Keratinocyte (primary cell): Measurements from ENCODE around the gene RTN4R. TPM values are rescaled to one million over a fixed set of nuclear protein-coding genes. Genes with fewer than 3 reads are reported as not detected.

Experiments
- DNase-seq: peaks from one replicate; pipeline ENCODE4 v3.0.0-alpha.2; 2011; ENCODE audit warnings: low read depth, missing footprints, low spot score
- FAIRE-seq: peaks from 2 replicates; lab custom pipeline; 2011; peaks lifted over from hg19 to GRCh38; lab: Jason Lieb, UNC
- H2AFZ ChIP-seq: 2 replicates; pipeline ENCODE4 v1.6.0; 2012; ENCODE audit warnings: low read length, control low read depth, inconsistent platforms; ENCODE audit not compliant: control insufficient read depth
- H3K27ac ChIP-seq: 2 replicates; pipeline ENCODE4 v1.5.1; 2011; ENCODE audit warnings: low read length; ENCODE audit not compliant: control insufficient read depth, insufficient read depth
- H3K27me3 ChIP-seq: 3 replicates; pipeline ENCODE4 v1.6.0; 2011; ENCODE audit warnings: low read length; ENCODE audit not compliant: control insufficient read depth, insufficient read depth; ENCODE audit errors: extremely low read depth
- H3K36me3 ChIP-seq, 2 experiments: 2 replicates in 1 of 2; 3 replicates in 1 of 2; pipeline ENCODE4 v1.5.1; 2011; ENCODE audit warnings: low read length in 2 of 2, mild to moderate bottlenecking in 1 of 2; ENCODE audit not compliant: control insufficient read depth in 2 of 2, insufficient read depth in 2 of 2; ENCODE audit errors: extremely low read depth in 1 of 2
- H3K4me1 ChIP-seq: 3 replicates; pipeline ENCODE4 v1.5.1; 2011; ENCODE audit warnings: low read length; ENCODE audit not compliant: control insufficient read depth, insufficient read depth; ENCODE audit errors: extremely low read depth
- H3K4me2 ChIP-seq: 3 replicates; pipeline ENCODE4 v1.6.0; 2011; ENCODE audit warnings: low read depth, low read length; ENCODE audit not compliant: control insufficient read depth, insufficient read depth; ENCODE audit errors: extremely low read depth
- H3K4me3 ChIP-seq, 3 experiments: fragments of 200-600 bp in 1 of 3; sonication (generic) in 1 of 3; 2 replicates in 2 of 3; 3 replicates in 1 of 3; pipeline ENCODE4 v1.5.1; 2011 to 2016; ENCODE audit warnings: low read length in 3 of 3, mild to moderate bottlenecking in 3 of 3, control low read depth in 2 of 3, inconsistent platforms in 1 of 3, low read depth in 1 of 3, mixed read lengths in 1 of 3, mixed run types in 1 of 3, moderate library complexity in 1 of 3; ENCODE audit not compliant: control insufficient read depth in 2 of 3, insufficient read depth in 2 of 3; ENCODE audit errors: extremely low read depth in 1 of 3
- H3K79me2 ChIP-seq: 2 replicates; pipeline ENCODE4 v1.6.0; 2012; ENCODE audit warnings: low read length; ENCODE audit not compliant: control insufficient read depth, insufficient read depth
- H3K9ac ChIP-seq: 3 replicates; pipeline ENCODE4 v1.6.0; 2011; ENCODE audit warnings: low read length; ENCODE audit not compliant: control insufficient read depth, insufficient read depth; ENCODE audit errors: extremely low read depth
- H3K9me1 ChIP-seq: 3 replicates; pipeline ENCODE4 v1.6.0; 2011; ENCODE audit warnings: low read length; ENCODE audit not compliant: control insufficient read depth, insufficient read depth; ENCODE audit errors: extremely low read depth
- H3K9me3 ChIP-seq: 2 replicates; pipeline ENCODE4 v1.5.1; 2012; ENCODE audit warnings: low read depth, low read length; ENCODE audit not compliant: control insufficient read depth
- H4K20me1 ChIP-seq: 3 replicates; pipeline ENCODE4 v1.6.0; 2011; ENCODE audit warnings: low read length; ENCODE audit not compliant: control insufficient read depth, insufficient read depth; ENCODE audit errors: extremely low read depth
- CTCF ChIP-seq, 3 experiments: IDR thresholded peaks in 1 of 3; conservative IDR thresholded peaks in 1 of 3; optimal IDR thresholded peaks in 1 of 3; 2 replicates in 2 of 3; 3 replicates in 1 of 3; pipeline versions ENCODE3 to v1.5.1; 2011; ENCODE audit warnings: low read length in 3 of 3, mild to moderate bottlenecking in 3 of 3, moderate library complexity in 2 of 3, control low read depth in 1 of 3, inconsistent platforms in 1 of 3; ENCODE audit not compliant: insufficient read depth in 2 of 3; ENCODE audit errors: extremely low read depth in 1 of 3
- EZH2 ChIP-seq: IDR thresholded peaks from one replicate; pipeline ENCODE4 v1.6.1; 2012; ENCODE audit warnings: inconsistent platforms, mild to moderate bottlenecking, low read length, moderate library complexity
- dilution Hi-C: fragments of 300-500 bp; cut with MboI; formaldehyde crosslinking; loops from one replicate; pipeline ENCODE4 v1.7.0; 2020; ENCODE audit warnings: low sequenced_read_pairs; ENCODE audit not compliant: extremely low pct_ligation_motif_present
- polyA plus RNA-seq, 5 experiments: library from polyadenylated mRNA; depleted of rRNA in 3 of 5; stranded (reverse) in 3 of 5; stranded (forward) in 1 of 5; unstranded in 1 of 5; fragments of >200 nt; gene quantifications; 1 replicate in 1 of 5; 2 replicates in 3 of 5; 3 replicates in 1 of 5; pipeline versions ENCODE4 v1.2.1 to v1.2.3, GENCODE V29; 2011 to 2012; ENCODE audit warnings: missing spikeins in 2 of 5, low read depth in 1 of 5, low replicate concordance in 1 of 5

Gene RTN4R
- polyA plus RNA-seq, 1 donor (not counting 4 experiments of a cell fraction or from before 2014, with no cell fraction given): 2.5 TPM

- no peak overlapping the region for H3K27ac ChIP-seq
- no peaks in the 10 kb centered on the region for H3K9me3 ChIP-seq
- H4K20me1 ChIP-seq: peaks cover 2% of the 10 kb centered on the region
- no peak overlapping the region for H2AFZ ChIP-seq
- H3K4me3 ChIP-seq: no peak overlapping the region
- H3K4me2 ChIP-seq: peak overlapping the region; percentile 16
- H3K36me3 ChIP-seq: no peaks in the 10 kb centered on the region
- DNase-seq: no peak
- H3K9me1 ChIP-seq: no peaks in the 10 kb centered on the region
- TF ChIP-seq EZH2 (no peak), CTCF (optimal IDR thresholded peaks at IDR 0.05 in 1 of 3, IDR thresholded peaks at IDR 0.05 in 1 of 3, conservative IDR thresholded peaks at IDR 0.05 in 1 of 3; ENCODE audit: extremely low read depth in 1 of 3, insufficient read depth in 2 of 3, low read length in 3 of 3) (no peak)
- no peaks in the 10 kb centered on the region for H3K27me3 ChIP-seq
- H3K9ac ChIP-seq: no peak overlapping the region
- H3K79me2 ChIP-seq: no peaks in the 10 kb centered on the region
- no peak for FAIRE-seq
- H3K4me1 ChIP-seq: peaks cover 40% of the 10 kb centered on the region
- dilution Hi-C loops: no loop called here
Measured at GRCh38 chr22:20241579-20242392, 26.3 kb downstream of the RTN4R start.

- Histone ChIP-seq H3K27me3 (no peaks in the 10 kb centered on the region), H3K4me3 (no peak overlapping the region), H4K20me1 (peaks cover 2% of the 10 kb centered on the region), H3K9me1 (no peaks in the 10 kb centered on the region), H3K4me1 (peaks cover 40% of the 10 kb centered on the region), H3K27ac (no peak overlapping the region), H3K79me2 (no peaks in the 10 kb centered on the region), H3K9me3 (no peaks in the 10 kb centered on the region), H3K4me2 (no peak overlapping the region), H3K9ac (no peak overlapping the region), H2AFZ (no peak overlapping the region), H3K36me3 (no peaks in the 10 kb centered on the region)
- TF ChIP-seq CTCF (optimal IDR thresholded peaks at IDR 0.05 in 1 of 3, IDR thresholded peaks at IDR 0.05 in 1 of 3, conservative IDR thresholded peaks at IDR 0.05 in 1 of 3; ENCODE audit: extremely low read depth in 1 of 3, insufficient read depth in 2 of 3, low read length in 3 of 3): no peak
- no peak for TF ChIP-seq EZH2
- no peak for DNase-seq
- dilution Hi-C loops: no loop called here
- FAIRE-seq: no peak
Measured at GRCh38 chr22:20240900-20241299, 27.2 kb downstream of the RTN4R start.
